ENCODE results near the gene SMG6.

DNA sequence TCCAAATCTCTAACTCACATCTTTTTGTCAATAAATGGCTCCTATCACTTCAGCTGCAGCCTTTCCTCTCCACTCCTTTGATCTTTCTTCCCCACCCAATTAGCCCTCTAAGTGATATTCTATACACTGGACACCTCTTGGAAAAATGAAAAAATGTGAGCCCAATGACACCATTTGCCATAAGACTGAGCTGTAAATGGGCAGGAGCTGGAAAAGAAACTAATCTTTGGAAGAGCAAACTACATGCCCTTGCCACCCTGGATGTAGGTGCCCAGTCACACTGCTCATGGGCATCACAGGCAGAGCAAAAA is 80.0 kb downstream of the SMG6 start:
- TF ChIP-seq, protein P1, sequence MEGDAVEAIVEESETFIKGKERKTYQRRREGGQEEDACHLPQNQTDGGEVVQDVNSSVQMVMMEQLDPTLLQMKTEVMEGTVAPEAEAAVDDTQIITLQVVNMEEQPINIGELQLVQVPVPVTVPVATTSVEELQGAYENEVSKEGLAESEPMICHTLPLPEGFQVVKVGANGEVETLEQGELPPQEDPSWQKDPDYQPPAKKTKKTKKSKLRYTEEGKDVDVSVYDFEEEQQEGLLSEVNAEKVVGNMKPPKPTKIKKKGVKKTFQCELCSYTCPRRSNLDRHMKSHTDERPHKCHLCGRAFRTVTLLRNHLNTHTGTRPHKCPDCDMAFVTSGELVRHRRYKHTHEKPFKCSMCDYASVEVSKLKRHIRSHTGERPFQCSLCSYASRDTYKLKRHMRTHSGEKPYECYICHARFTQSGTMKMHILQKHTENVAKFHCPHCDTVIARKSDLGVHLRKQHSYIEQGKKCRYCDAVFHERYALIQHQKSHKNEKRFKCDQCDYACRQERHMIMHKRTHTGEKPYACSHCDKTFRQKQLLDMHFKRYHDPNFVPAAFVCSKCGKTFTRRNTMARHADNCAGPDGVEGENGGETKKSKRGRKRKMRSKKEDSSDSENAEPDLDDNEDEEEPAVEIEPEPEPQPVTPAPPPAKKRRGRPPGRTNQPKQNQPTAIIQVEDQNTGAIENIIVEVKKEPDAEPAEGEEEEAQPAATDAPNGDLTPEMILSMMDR (IDR thresholded peaks at IDR 0.05; ENCODE audit: low read length): no peak
- TF ChIP-seq EZH2 (IDR thresholded peaks at IDR 0.05; ENCODE audit: borderline replicate concordance, low read length): no peak

Measured in OCI-LY1 (cell line).